ENCODE data around the gene TMEM45B. TPM values are rescaled to one million over a fixed set of nuclear protein-coding genes. Genes with fewer than 3 reads are reported as not detected.
"Not testable (repeated sequence)": the region's sequence is repeated elsewhere in the genome, so short reads cannot be mapped to it uniquely, and the experiment has no call there.

The TMEM45B gene
- polyA plus RNA-seq, 4 donors: 97.7 to 364 (median 134) TPM

DNA sequence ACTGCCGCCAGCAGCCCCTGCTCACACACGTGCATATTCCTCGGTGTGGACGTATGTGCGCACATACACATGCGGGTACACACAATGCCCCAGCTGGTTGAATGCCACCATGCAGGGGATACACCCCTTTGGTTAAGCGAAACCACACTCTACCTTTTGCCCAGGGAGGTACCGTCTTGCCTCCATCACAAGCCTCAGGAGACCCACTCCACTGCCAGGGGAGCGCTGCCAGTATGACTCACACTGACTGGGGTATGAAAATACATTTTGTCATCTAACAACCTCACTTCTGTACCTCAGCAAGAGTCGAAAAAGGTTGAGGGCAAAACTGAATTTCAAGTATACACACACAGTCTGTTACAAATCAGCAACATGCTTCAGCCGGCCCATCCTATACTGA, 39.4 kb downstream of the TMEM45B start:
- no peak overlapping the region for H3K27ac ChIP-seq (ENCODE audit: low read depth in 1 of 3, low read length in 2 of 3)
- FAIRE-seq (no peak), DNase-seq (no peak)
- H3K27me3 ChIP-seq (ENCODE audit: control insufficient read depth in 3 of 3, insufficient read depth in 3 of 3, low read length in 3 of 3): no peaks in the 10 kb centered on the region
- peaks cover 8 to 68% (median 24%) of the 10 kb centered on the region in 3 donors for H3K36me3 ChIP-seq (ENCODE audit: control insufficient read depth in 3 of 3, insufficient read depth in 2 of 3, low read depth in 1 of 3, low read length in 3 of 3)
- H3K4me3 ChIP-seq (ENCODE audit: low read depth in 1 of 3, low read length in 3 of 3): no peak overlapping the region
- WGBS, 3 donors: 88 to 94% (median 91%) methylated on average over 11 of the region's 11 CpGs
- H3K4me1 ChIP-seq (ENCODE audit: control insufficient read depth in 3 of 3, insufficient read depth in 2 of 3, low read depth in 1 of 3, low read length in 2 of 3): peaks cover 0 to 14% (median 5%) of the 10 kb centered on the region in 3 donors
- no peaks in the 10 kb centered on the region for H3K9me3 ChIP-seq (ENCODE audit: control insufficient read depth in 2 of 2, insufficient read depth in 1 of 2, low read depth in 1 of 2, low read length in 1 of 2)

- 90 to 94% (median 91%) methylated on average over 8 of the region's 8 CpGs for WGBS, 3 donors
- H3K9me3 ChIP-seq (ENCODE audit: control insufficient read depth in 2 of 2, insufficient read depth in 1 of 2, low read depth in 1 of 2, low read length in 1 of 2): no peaks in the 10 kb centered on the region
- FAIRE-seq (no peak), DNase-seq (no peak)
- no peaks in the 10 kb centered on the region for H3K27me3 ChIP-seq (ENCODE audit: control insufficient read depth in 3 of 3, insufficient read depth in 3 of 3, low read length in 3 of 3)
- peaks cover 0 to 14% (median 5%) of the 10 kb centered on the region in 3 donors for H3K4me1 ChIP-seq (ENCODE audit: control insufficient read depth in 3 of 3, insufficient read depth in 2 of 3, low read depth in 1 of 3, low read length in 2 of 3)
- no peak overlapping the region for H3K27ac ChIP-seq (ENCODE audit: low read depth in 1 of 3, low read length in 2 of 3)
- H3K4me3 ChIP-seq (ENCODE audit: low read depth in 1 of 3, low read length in 3 of 3): no peak overlapping the region
- H3K36me3 ChIP-seq (ENCODE audit: control insufficient read depth in 3 of 3, insufficient read depth in 2 of 3, low read depth in 1 of 3, low read length in 3 of 3): peaks cover 8 to 66% (median 23%) of the 10 kb centered on the region in 3 donors
Measured at GRCh38 chr11:129856036-129856435, 40.4 kb downstream of the TMEM45B start.

GRCh38 chr11:129861702-129862522, 46.3 kb downstream of the TMEM45B start:
- H3K27ac ChIP-seq (ENCODE audit: low read depth in 1 of 3, low read length in 2 of 3): peak overlapping the region; percentile 47 to 72 (median 62)
- DNase-seq (peak; percentile 90 to 91), FAIRE-seq (no peak)
- H3K36me3 ChIP-seq (ENCODE audit: control insufficient read depth in 3 of 3, insufficient read depth in 2 of 3, low read depth in 1 of 3, low read length in 3 of 3): peaks cover 10 to 66% (median 11%) of the 10 kb centered on the region in 3 donors
- H3K27me3 ChIP-seq (ENCODE audit: control insufficient read depth in 3 of 3, insufficient read depth in 3 of 3, low read length in 3 of 3): no peaks in the 10 kb centered on the region
- H3K4me1 ChIP-seq (ENCODE audit: control insufficient read depth in 3 of 3, insufficient read depth in 2 of 3, low read depth in 1 of 3, low read length in 2 of 3): peaks cover 4 to 17% (median 5%) of the 10 kb centered on the region in 3 donors
- no peak overlapping the region for H3K4me3 ChIP-seq (ENCODE audit: low read depth in 1 of 3, low read length in 3 of 3)
- 39 to 60% (median 50%) methylated on average over 16 of the region's 16 CpGs for WGBS, 3 donors
- H3K9me3 ChIP-seq (ENCODE audit: control insufficient read depth in 2 of 2, insufficient read depth in 1 of 2, low read depth in 1 of 2, low read length in 1 of 2): peaks cover 0 to 2% of the 10 kb centered on the region in 2 donors

DNA sequence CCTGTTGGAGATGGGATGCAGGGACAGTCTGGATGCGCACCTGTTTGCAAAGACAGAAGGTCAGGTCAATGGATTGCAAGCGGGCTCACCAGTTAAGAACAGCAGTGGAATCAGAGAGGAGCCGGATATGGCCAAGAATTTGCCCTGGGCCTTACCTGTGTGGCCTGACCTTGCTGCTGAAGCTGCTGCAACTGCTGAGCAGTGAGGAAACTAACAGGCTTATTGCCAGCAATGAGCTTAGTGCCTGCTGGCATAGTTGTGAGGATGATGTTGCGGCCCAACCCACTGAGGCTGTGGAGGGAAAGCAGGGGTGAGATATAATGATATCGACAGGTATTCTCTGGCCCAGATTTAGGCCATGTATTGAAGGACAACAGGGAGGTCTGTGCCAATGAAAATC, 49.2 kb downstream of the TMEM45B start:
- H3K27ac ChIP-seq (ENCODE audit: low read depth in 1 of 3, low read length in 2 of 3): no peak overlapping the region
- H3K4me3 ChIP-seq (ENCODE audit: low read depth in 1 of 3, low read length in 3 of 3): no peak overlapping the region
- 88 to 96% (median 95%) methylated on average over 5 of the region's 5 CpGs for WGBS, 3 donors
- H3K27me3 ChIP-seq (ENCODE audit: control insufficient read depth in 3 of 3, insufficient read depth in 3 of 3, low read length in 3 of 3): no peaks in the 10 kb centered on the region
- FAIRE-seq (no peak), DNase-seq (no peak)
- peaks cover 5 to 63% (median 10%) of the 10 kb centered on the region in 3 donors for H3K36me3 ChIP-seq (ENCODE audit: control insufficient read depth in 3 of 3, insufficient read depth in 2 of 3, low read depth in 1 of 3, low read length in 3 of 3)
- peaks cover 4 to 22% (median 5%) of the 10 kb centered on the region in 3 donors for H3K4me1 ChIP-seq (ENCODE audit: control insufficient read depth in 3 of 3, insufficient read depth in 2 of 3, low read depth in 1 of 3, low read length in 2 of 3)
- H3K9me3 ChIP-seq (ENCODE audit: control insufficient read depth in 2 of 2, insufficient read depth in 1 of 2, low read depth in 1 of 2, low read length in 1 of 2): peaks cover 0 to 2% of the 10 kb centered on the region in 2 donors

- Histone ChIP-seq H3K4me1 (ENCODE audit: control insufficient read depth in 3 of 3, insufficient read depth in 2 of 3, low read depth in 1 of 3, low read length in 2 of 3) (peaks cover 4 to 22% (median 5%) of the 10 kb centered on the region in 3 donors), H3K27ac (ENCODE audit: low read depth in 1 of 3, low read length in 2 of 3) (peak overlapping the region; percentile 3 to 60 (median 8)), H3K4me3 (ENCODE audit: low read depth in 1 of 3, low read length in 3 of 3) (no peak overlapping the region), H3K36me3 (ENCODE audit: control insufficient read depth in 3 of 3, insufficient read depth in 2 of 3, low read depth in 1 of 3, low read length in 3 of 3) (peaks cover 8 to 63% (median 12%) of the 10 kb centered on the region in 3 donors), H3K27me3 (ENCODE audit: control insufficient read depth in 3 of 3, insufficient read depth in 3 of 3, low read length in 3 of 3) (no peaks in the 10 kb centered on the region), H3K9me3 (ENCODE audit: control insufficient read depth in 2 of 2, insufficient read depth in 1 of 2, low read depth in 1 of 2, low read length in 1 of 2) (peaks cover 0 to 2% of the 10 kb centered on the region in 2 donors)
- 56 to 70% (median 61%) methylated on average over 4 of the region's 4 CpGs for WGBS, 3 donors
- FAIRE-seq (no peak), DNase-seq (no peak)
Measured at GRCh38 chr11:129865701-129866100, 50.1 kb downstream of the TMEM45B start.

DNA sequence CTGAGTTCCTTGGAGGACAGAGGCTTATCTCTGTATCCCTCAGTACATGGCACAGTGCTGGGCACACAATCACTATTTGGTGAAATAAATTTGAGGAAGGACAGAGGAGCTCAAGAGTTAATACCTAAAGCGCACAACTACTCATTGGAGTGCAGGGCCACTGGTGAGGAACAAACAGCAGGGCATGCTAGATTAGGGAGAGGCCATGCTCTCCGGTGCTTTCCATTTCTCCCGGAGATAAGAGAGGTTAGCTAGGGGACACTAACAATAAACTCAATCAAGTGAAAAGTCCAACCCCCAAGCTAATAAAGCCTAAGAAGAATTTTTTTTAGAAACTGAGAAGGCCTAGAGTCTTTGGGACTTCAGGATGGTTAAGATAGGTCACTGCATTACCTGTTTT, 50.7 kb downstream of the TMEM45B start:
- H3K27ac ChIP-seq (ENCODE audit: low read depth in 1 of 3, low read length in 2 of 3): peak overlapping the region; percentile 3 to 60 (median 36)
- WGBS, 3 donors: 23 to 63% (median 38%) methylated on average over 3 of the region's 3 CpGs
- no peak overlapping the region for H3K4me3 ChIP-seq (ENCODE audit: low read depth in 1 of 3, low read length in 3 of 3)
- DNase-seq (peak; percentile 67 to 69), FAIRE-seq (no peak)
- H3K4me1 ChIP-seq (ENCODE audit: control insufficient read depth in 3 of 3, insufficient read depth in 2 of 3, low read depth in 1 of 3, low read length in 2 of 3): peaks cover 4 to 22% (median 5%) of the 10 kb centered on the region in 3 donors
- H3K9me3 ChIP-seq (ENCODE audit: control insufficient read depth in 2 of 2, insufficient read depth in 1 of 2, low read depth in 1 of 2, low read length in 1 of 2): peaks cover 0 to 2% of the 10 kb centered on the region in 2 donors
- H3K36me3 ChIP-seq (ENCODE audit: control insufficient read depth in 3 of 3, insufficient read depth in 2 of 3, low read depth in 1 of 3, low read length in 3 of 3): peaks cover 8 to 63% (median 14%) of the 10 kb centered on the region in 3 donors
- H3K27me3 ChIP-seq (ENCODE audit: control insufficient read depth in 3 of 3, insufficient read depth in 3 of 3, low read length in 3 of 3): no peaks in the 10 kb centered on the region

- H3K36me3 ChIP-seq (ENCODE audit: control insufficient read depth in 3 of 3, insufficient read depth in 2 of 3, low read depth in 1 of 3, low read length in 3 of 3): peaks cover 8 to 64% (median 20%) of the 10 kb centered on the region in 3 donors
- H3K4me1 ChIP-seq (ENCODE audit: control insufficient read depth in 3 of 3, insufficient read depth in 2 of 3, low read depth in 1 of 3, low read length in 2 of 3): peaks cover 3 to 17% (median 4%) of the 10 kb centered on the region in 3 donors
- H3K9me3 ChIP-seq (ENCODE audit: control insufficient read depth in 2 of 2, insufficient read depth in 1 of 2, low read depth in 1 of 2, low read length in 1 of 2); H3K4me3 ChIP-seq (ENCODE audit: low read depth in 1 of 3, low read length in 3 of 3); H3K27ac ChIP-seq (ENCODE audit: low read depth in 1 of 3, low read length in 2 of 3); H3K27me3 ChIP-seq (ENCODE audit: control insufficient read depth in 3 of 3, insufficient read depth in 3 of 3, low read length in 3 of 3); FAIRE-seq; DNase-seq: not testable (repeated sequence)
- 86 to 91% (median 90%) methylated on average over 16 of the region's 16 CpGs for WGBS, 3 donors
Measured at GRCh38 chr11:129868626-129869025, 53.0 kb downstream of the TMEM45B start.

DNA sequence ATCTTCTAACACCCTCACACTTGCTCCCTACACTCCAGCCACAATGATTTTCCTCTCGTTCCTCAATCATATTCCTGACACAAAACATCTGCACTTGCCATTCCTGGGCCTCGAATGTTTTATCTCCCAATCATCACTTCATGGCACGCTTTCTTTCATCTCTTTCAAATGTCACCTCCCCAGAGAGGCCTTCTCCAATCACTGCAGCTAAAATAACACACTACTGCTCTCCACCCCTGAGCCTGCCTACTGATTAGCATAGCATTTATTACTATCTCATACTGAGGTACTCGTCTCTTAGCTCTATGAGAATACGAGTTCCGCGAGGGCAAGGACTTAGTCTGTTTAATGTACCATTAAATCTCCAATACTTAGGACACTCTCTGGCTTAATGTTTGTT, 56.3 kb downstream of the TMEM45B start:
- Histone ChIP-seq H3K27ac (ENCODE audit: low read depth in 1 of 3, low read length in 2 of 3) (no peak overlapping the region), H3K27me3 (ENCODE audit: control insufficient read depth in 3 of 3, insufficient read depth in 3 of 3, low read length in 3 of 3) (no peaks in the 10 kb centered on the region), H3K4me3 (ENCODE audit: low read depth in 1 of 3, low read length in 3 of 3) (no peak overlapping the region), H3K4me1 (ENCODE audit: control insufficient read depth in 3 of 3, insufficient read depth in 2 of 3, low read depth in 1 of 3, low read length in 2 of 3) (peaks cover 0 to 5% (median 0%) of the 10 kb centered on the region in 3 donors), H3K9me3 (ENCODE audit: control insufficient read depth in 2 of 2, insufficient read depth in 1 of 2, low read depth in 1 of 2, low read length in 1 of 2) (no peaks in the 10 kb centered on the region), H3K36me3 (ENCODE audit: control insufficient read depth in 3 of 3, insufficient read depth in 2 of 3, low read depth in 1 of 3, low read length in 3 of 3) (peaks cover 23 to 63% (median 30%) of the 10 kb centered on the region in 3 donors)
- 87 to 90% (median 88%) methylated on average over 7 of the region's 7 CpGs for WGBS, 3 donors
- DNase-seq (no peak), FAIRE-seq (no peak)
